ENCODE measurements around the gene NKRF.

GRCh38 chrX:119604766-119605463 lies 1.3 kb downstream of the NKRF start:
- TF ChIP-seq CTCF (IDR thresholded peaks at IDR 0.05) (no peak), ZFX (IDR thresholded peaks at IDR 0.05; ENCODE audit: borderline replicate concordance) (no peak)
